Activated naive CD4-positive, alpha-beta T cell (primary cell): ENCODE results near the gene TRH.

Source experiments
- DNase-seq, 4 experiments: peaks; one replicate each; lab custom pipeline; 2025; lab: John Stamatoyannopoulos, UW

Gene TRH, protein sequence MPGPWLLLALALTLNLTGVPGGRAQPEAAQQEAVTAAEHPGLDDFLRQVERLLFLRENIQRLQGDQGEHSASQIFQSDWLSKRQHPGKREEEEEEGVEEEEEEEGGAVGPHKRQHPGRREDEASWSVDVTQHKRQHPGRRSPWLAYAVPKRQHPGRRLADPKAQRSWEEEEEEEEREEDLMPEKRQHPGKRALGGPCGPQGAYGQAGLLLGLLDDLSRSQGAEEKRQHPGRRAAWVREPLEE

DNA sequence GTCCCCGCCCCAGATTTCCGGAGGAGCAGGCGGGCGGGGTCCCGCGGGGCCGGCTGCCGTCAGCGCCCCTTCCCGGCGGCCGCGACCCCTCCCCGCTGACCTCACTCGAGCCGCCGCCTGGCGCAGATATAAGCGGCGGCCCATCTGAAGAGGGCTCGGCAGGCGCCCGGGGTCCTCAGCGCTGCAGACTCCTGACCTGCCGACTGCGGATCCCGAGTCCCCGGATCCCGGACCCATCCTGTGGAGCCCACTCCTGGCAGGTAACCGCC, at the start of gene TRH:
Gene TRH, plus strand, starts transcription at position 157 of the 269 bp plus-strand sequence. CDS start 1,097 bp downstream, outside the sequence.
- DNase-seq, result no peak

DNA sequence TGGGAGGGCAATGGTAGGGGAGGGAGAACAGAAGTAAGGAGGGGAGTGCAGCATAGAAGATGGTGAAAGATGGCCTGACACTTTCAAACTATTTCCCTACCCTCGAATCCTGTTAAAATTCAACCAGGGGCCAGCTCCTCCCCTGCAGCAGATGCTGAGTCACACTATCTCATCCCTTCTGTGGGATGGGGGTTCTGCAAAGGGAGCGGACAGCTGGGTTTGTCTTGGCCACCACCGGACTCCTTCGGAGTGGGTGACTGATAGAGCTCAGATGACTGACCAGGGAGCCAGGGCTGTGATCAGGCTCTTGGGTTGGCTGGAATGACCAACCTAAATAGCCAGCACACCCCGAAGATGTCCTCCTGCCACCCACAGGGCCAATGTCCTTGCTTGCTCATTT, 47.4 kb upstream of the TRH start:
- DNase-seq, result no peak

DNA sequence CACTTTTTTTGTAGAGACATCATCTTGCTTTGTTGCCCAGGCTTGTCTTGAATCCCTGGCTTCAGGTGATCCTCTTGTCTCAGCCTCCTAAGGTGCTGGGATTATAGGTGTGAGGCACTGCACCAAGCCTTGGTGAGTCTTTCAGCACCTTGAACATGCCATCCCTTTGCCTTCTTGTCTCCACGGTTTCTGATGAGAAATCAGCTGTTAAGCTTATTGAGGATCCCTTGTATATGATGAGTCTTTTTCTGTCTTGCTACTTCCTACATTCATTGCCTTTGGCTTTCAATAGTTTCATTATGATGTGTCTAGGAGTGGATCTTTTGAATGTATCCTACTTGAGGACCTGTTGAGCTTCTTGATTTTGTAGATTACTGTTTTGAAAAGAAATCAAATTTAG, 45.1 kb upstream of the TRH start:
- DNase-seq, result no peak

DNA sequence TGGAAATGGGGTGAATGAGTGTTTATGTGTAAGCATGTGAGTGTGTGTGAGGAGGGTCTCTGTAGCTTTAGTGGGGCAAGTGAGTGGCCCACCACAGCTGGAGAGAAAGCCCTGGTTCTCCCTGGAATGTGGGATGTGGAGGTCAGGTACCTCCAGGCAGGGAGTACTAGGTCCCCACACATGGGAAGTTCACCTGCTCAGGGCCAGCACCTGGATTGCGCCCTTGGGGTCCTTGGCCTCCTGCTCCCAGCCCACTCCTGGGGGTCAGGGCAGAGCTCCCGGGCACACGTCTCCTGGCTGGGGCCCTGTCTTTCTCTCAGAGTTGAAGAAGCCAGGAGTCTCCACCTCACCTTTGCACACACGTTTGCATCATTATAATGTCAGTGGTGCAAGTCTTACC, 41.0 kb upstream of the TRH start:
- DNase-seq, result no peak

DNA sequence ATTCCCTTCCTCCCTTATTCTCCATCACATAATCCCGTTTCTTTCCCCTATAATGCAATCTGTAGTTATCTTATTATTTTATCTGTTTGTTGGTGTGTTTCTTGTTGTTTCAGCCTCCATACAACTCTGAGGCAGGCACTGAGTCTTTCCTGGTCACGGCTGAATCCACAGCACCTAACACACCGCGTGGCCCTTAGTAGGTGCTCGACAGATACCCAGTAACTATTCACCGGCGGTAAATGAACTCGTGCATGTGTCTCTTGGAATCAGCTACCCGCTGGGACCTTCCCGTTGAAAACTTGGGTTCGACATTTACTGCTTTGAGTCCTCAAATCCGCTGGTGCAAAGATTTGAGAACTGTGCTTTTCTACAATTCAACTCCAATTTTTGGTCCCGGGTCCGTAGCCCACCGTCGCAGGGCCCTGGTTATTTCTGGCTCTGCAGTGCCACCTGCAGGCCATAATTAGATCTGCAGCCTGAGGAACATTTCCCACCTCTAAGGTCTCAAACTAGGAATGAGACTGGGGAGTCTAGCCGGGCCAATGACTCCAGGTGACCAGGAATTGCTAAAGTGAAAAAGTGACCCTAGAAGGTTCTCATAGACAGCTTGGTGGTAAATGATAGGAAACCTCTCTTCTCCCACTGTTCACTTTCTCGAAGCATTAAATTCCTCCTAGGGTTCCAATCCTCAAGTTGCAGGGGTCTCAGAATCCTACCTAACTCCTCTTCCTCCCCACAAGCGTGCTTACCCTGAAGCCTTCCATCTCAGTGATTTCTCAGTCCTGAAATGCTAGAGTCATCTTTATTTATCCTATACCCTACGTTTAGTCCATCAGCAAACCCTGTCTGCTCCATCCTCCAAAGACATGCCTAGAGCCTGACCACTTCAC, 40.0 kb upstream of the TRH start:
- DNase-seq, result peak in 2 of 4 experiments; percentile 5 to 8

DNA sequence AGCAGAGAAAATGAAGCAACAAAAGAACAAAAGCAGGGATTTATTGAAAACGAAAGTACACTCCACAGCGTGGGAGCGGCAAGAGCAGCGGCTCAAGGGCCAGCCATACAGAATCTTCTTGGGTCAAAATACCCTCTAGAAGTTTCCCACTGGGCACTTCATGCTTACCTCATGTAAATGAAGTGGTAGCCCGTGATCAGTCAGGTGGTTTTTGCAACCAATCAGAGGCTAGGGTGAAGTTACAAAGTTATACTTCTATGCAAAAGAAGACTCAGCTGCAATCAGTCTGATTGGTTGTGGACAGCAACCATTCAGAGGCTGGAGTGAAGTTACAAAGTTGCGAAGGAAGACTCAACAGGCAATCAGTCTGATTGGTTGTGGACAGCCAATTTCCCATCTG, 37.8 kb upstream of the TRH start:
- DNase-seq, result no peak

DNA sequence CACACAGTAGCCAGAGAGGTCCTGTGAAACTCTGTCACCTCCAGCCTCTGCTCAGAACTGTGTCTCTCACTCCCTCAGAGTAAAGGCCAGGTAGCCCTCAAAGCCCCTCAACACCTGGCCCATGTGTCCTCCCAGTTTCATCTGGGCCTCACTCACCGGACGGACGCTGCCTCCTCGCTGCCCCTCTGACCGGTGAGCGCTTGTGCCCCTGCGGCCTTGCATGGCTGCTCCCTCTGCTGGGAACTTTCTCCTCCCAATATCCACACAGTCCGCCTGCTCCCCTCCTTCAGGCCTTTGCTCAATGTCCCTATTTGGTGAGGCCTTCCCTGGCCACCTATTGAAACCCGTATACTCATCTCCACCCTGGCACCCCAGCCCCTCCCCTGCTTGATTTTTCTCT, 36.8 kb upstream of the TRH start:
- DNase-seq, result no peak

DNA sequence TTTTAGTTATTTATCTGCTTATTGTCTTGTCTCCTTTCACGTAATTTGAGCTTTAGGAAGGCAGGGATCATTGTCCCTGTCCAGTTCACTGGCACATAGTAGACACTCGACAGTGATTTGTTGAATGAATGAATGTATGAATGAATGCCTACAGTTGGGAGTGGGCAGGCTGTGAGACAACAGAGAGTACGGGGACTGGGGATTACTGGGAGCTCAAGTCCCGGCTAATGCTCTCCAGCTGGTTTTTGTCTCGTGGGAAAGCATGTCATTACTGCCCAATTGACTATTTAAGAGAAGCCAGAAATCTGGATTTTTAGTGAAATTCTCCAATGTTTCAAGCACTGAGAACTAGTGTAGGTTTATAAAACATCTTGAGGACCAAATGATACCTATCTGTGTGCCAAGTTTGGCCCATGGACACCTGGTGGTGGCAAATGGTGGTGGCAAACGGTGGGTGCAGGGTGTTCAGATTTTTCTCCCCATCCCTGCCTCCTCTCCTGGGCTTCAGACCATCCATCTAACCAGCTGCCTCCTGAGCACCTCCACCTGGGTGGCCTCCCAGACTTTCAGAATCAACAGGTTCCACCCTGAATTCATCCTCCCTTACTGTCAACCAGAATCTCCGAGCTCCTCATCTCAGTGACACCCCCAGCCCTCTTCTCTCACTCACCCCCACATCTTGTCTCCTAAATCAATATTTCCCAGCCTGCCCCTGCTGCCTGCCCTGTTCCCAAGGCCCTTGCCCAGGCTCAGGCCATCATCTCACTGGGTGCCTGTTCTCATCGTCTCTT, 36.2 kb upstream of the TRH start:
- no peak for DNase-seq

DNA sequence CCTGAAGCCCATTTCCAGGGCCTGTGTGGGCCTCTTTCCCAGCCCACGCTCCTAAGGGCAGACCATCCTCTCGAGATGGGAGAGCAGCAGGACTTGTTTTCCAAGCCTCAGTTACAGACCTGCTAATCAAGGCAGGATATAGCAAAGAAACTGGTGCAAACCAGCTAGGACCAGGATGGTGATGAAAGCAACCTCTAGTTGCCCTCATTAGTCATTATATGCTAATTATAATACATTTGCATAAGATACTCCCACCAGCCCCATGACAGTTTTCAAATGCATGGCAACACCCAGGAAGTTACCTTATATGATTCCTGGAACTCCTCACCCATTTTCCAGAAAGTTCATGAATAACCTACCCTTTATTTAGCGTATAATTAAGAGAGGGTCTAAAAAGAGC, 34.4 kb upstream of the TRH start:
- DNase-seq, result no peak

DNA sequence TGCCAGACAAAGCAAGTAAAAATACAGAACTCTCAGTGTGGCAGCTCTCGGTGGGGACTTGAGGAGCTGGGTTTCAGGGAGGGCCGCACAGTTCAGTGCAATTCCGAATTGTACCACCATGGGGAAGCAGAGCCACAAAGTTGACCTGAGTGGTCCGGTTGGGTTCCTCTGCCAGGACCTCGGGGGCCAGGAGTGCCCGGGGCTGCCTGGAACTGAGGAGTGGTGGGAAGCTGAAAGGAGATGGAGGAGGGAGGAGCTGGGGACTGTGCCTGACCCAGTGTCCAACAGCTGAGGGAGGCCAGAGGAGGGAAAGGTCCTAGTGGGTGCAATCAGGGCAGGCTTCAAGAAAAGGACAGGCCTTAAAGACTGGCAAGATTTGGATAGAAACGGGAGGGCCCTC, 32.2 kb upstream of the TRH start:
- DNase-seq, result peak in 1 of 4 experiments; percentile 1

DNA sequence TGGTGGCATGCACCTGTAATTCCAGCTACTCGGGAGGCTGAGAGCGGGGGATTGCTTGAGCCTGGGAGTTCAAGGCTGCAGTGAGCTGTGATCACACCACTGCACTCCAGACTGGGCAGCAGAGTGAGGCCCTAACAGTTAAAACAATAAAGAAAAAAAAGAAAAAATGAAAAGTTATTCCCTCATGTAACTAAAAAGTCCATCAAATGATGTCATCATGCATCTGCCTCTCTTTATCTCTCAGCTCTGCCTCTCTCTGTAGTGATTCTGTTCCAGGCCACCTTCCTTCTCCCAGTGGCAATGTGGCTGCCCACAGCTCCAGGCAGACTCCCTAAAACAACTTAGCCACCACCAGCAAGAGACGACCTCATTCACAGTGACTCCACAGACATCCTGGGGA, 31.5 kb upstream of the TRH start:
- DNase-seq, result no peak

DNA sequence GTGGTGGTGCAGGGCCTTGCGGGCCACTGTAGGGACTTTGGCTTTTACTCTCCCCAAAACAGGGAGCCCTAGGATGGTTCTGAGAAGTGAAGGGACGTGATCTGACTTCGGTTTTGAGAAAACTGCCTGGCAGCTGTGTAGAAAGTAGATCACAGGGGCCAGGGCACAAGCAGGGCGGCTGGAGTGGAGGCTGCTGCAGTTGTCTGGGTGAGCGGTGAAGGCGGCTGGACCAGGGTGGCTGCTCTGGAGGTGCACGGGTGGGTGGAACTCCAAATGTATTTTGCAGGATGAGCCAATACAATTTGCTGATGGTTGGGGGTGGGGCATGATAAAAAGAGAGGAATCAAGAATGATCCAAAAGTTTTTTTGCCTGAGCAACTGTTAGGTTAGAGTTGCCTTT, 29.8 kb upstream of the TRH start:
- DNase-seq, result no peak

DNA sequence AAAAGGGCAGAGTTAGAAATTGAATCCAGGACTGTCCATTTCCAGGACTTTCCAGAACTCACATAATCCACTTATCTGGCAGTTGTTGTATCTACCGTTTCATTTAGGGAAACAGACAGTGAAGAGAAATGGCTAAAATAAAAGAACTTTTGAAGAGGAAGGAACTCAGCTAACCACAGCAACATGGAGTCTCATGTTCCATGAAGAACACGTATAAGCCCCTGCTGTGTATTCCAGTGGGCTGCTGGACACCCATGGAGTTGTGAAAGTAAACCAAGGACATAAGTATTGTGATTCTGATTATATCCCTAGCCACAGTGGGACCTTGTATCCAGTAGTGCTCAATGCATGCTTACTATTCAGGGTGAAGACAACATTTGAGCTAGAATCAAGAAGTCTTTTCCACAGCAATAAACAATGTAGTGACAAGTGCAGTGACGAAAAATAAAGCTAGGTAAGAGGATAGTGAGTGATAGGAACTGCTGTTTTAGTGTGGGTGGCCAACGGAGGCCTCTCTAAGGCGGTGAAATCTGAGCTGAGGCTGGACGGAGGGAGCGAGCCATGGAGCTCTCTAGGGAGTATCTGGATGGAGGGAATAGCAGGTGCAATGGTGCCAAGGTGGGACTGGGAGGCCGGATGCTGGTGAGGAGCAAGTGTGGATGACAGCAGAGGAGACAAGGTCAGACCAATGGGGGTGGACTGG, 26.8 kb upstream of the TRH start:
- no peak for DNase-seq

DNA sequence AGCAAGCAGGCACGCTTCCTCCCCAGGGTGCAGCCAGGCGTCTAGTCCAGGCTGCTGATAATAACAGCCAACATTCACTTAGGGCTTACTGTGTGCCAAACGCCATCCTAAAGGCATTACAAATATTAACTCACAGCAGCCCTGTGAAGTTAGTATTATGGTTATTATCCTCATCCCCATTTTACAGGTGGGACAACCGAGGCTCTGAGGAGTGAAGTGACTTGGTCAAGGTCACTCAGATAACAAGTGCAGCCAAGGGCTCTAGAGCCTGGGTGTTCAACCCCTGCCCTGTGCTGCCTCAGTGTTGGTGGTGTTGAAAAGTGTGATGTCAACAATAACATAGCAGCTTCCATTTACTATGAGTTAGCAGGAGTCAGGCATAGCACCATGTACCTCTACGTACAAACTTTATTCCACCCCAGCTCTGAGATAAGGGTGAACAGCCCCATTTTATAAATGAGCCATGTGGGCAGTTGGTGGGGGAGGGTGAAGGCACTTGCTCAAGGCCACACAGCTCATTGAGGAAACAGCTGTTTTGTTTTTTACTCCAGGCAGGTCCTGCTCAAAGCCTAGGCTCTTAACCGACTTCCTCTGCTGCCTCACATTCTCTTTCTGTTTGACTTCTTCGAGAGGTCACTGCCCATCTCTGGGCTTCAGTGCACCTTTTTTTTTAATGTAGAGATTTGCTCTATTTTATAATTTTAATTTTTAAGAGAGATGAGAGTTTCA, 24.0 kb upstream of the TRH start:
- no peak for DNase-seq

DNA sequence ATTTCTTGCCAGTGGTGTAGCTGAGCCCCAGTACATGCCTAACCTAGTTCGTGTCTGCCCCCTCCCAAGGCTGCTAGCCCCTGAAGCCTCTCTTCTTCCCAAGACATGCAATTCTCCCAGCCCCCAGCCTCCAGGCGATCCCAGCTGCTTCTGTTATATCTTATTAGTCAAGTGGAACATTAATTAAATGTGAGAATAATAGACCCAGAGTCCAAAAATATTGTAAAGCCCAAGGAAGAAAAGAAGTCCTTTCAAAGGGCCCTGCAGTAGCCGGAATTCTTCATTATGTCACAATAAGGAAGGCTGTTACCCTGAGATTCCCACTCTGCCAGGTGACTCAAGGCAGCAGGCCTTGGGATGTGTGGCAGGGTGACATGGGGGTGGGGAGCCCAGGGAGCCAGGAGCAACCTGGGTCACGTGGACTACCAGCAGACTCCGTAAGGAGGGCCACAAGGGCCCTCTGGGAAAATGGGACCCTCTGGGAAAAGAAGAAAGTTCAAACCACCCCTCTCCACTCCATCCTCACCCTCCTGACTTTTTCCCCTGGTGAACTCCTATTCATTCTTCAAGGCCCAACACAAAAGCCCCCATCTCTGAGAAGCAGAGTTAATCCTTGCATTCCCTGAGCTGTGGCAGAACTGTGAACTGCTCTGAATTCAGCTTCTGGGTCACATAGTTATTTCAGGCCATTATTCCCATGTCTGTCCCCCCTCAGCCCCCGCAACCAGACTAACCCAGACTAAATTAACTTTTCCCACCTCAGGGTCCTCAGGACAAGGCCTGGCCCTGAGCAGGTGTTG, 21.8 kb upstream of the TRH start:
- no peak for DNase-seq

DNA sequence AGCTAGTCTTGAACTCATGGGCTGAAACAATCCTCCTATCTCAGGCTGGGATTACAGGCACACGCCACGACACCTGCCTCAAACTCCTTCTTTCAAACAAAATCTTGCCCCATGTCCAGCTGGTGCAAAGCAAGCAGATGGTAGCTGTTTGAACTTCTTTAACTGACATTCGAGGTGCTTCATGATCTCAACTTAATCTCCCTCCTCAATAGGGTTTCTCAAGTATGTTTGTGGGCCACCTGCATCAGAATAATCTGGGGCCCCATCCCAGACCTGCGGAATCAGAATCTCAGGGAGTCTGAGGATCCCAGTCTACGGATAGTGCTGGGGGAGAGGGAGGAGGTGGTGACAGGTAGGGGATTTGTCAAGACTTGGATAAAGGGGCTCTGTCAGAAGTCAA, 20.9 kb upstream of the TRH start:
- no peak for DNase-seq

DNA sequence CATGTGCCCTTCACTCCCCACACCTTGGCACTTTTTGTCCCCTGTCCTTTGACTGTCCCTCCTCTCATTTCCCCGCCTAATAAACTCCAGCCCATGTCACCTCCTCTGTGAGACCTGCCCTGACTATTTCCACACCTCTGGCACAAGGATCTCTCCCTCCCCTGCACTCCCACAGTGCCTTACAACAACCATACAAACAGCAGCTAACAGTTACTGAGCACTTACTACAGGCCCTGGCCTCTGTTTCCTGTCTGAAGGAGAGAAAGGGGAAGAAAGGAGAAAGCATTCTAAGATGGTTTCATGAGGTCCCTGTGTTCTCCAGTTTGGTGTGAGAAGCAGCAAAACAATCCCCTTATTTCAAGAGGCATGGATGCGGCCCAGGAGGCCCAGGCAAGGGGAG, 20.0 kb upstream of the TRH start:
- no peak for DNase-seq

DNA sequence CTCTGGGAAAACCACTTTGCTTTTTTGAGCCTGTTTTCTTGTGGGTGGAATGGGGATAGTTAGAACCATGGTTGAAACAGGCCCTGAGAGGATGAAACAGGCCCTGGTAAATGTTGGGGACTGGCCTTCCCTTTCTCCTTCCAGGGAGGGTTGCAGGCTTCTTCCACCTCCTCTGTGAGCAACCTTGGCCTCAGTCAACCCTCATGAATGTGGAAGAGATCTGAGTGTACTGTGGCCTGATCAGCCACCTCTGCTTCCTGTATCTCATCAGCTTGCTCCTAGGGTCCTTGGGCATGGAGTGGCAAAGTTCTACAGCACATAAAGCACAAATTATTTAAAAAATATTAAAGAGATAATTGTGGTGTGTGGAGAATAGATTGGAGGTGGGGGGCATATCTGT, 17.6 kb upstream of the TRH start:
- DNase-seq, result no peak

DNA sequence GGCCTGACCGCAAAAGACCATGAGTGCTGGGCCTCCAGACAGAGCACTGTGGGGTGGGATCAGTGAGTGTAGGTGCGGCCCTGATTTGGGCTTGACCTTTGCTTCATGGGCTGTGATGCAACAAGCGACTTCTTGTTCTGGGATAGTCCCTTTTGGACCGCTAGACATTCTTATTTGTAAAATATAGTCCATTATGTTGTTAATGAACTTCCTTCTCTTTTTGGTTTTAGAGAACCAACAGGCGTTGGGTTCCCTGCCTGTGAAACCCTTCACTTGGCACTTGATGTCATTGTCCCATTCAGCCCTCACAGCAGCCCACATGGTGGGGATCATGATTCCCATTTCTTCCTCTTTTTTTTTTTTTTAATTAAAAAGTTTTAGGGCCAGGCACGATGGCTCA, 15.8 kb upstream of the TRH start:
- no peak for DNase-seq

DNA sequence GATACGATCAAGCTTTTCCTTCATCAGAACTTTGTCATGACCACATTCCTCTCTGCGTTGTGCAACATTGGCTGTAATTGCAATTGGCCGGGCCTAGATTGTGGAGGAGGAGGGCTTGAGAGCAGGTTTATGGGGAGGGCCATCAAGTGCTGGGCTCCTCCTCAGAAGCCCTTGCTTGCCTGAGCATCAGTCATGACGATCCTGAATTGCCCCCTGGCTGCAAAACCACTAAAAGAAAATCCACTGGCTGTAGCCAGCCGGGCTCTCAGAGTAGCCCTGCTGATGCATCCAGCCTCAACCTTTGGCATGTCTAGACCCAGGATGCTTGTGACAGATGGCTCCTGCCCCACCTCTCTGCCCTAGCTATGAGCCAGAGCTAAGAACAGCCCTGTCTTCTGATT, 13.4 kb upstream of the TRH start:
- DNase-seq, result no peak

DNA sequence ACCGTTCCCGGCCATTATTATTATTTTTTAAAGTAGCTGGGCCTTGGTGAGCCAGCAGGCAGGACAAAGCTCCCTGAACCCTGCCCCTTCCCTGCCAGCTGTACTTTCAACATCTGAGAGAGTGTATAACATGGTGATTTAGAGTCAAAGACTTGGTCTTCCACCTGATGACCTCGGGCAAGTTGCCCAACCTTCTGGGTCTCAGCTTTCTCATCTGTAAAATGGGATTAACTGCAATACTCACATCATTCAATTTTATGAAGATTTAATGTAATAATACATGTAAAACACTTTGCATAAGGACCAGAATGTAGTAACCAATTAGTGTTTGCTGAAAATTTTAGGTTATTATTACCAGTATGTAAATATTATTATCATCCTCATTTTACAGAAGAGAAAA, 11.9 kb upstream of the TRH start:
- no peak for DNase-seq
